Gastrocnemius medialis (tissue), 4 donors: ENCODE results near the gene HIP1R.

ENCODE experiments used
- POLR2A ChIP-seq, 2 donors: fragments of 450-650 bp; IDR thresholded peaks; one replicate each; pipeline ENCODE4 v1.6.1; 2017; ENCODE audit warnings: antibody characterized with exemption in 2 of 2, mild to moderate bottlenecking in 2 of 2, moderate library complexity in 2 of 2
- TF ChIP-seq, protein P1 (sequence below), 5 experiments: fragments of 450-650 bp in 3 of 5; fragments of 200-600 bp in 2 of 5; sonication (generic) in 2 of 5; IDR thresholded peaks in 4 of 5; conservative IDR thresholded peaks in 1 of 5; 1 replicate in 4 of 5; 2 replicates in 1 of 5; pipeline ENCODE4 v1.5.1; 2016 to 2019; ENCODE audit warnings: antibody characterized with exemption in 5 of 5, mild to moderate bottlenecking in 3 of 5, moderate library complexity in 3 of 5

DNA sequence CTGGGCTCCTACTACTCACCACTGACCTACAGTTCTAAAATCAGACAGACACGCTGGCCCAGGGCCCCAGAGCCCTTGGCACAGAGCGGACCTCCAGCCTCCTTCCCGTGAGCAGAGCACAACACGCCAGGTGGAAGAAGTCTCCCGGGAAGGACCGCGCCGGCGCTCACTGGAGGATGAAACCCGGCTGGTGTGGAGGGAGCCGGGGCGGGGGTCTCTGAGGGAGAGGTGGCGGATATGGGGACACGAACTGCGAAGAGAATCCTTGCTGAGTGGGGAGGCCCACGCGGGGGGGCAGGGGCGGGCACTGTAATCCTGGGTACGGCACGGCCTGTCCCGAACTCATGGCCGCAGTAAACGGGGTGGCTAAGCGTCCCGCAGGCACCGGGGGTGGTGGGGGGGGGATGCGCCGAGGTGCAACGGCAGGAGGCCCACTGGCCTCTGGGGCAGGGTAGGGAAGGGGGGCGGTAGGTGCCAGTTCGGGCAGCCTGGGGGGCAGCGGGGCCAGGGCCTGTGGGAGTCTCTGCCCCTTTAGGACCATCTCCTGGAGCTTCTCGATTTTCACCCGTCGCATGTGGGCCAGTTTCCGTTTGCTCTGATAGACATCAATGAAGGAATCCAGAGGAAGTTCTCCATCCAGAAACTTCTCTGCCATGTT, 31.8 kb downstream of the HIP1R start:
- TF ChIP-seq POLR2A (IDR thresholded peaks at IDR 0.05): no peak
- TF ChIP-seq, protein P1, sequence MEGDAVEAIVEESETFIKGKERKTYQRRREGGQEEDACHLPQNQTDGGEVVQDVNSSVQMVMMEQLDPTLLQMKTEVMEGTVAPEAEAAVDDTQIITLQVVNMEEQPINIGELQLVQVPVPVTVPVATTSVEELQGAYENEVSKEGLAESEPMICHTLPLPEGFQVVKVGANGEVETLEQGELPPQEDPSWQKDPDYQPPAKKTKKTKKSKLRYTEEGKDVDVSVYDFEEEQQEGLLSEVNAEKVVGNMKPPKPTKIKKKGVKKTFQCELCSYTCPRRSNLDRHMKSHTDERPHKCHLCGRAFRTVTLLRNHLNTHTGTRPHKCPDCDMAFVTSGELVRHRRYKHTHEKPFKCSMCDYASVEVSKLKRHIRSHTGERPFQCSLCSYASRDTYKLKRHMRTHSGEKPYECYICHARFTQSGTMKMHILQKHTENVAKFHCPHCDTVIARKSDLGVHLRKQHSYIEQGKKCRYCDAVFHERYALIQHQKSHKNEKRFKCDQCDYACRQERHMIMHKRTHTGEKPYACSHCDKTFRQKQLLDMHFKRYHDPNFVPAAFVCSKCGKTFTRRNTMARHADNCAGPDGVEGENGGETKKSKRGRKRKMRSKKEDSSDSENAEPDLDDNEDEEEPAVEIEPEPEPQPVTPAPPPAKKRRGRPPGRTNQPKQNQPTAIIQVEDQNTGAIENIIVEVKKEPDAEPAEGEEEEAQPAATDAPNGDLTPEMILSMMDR (IDR thresholded peaks at IDR 0.05 in 4 of 5, conservative IDR thresholded peaks at IDR 0.05 in 1 of 5): no peak
